Thyroid gland (tissue), 4 donors: Measurements from ENCODE around the gene P3R3URF. TPM values are rescaled to one million over a fixed set of nuclear protein-coding genes. Genes with fewer than 3 reads are reported as not detected.

Experiments used
- DNase-seq, 2 donors: peaks; one replicate each; pipeline ENCODE4 v3.0.0-alpha.2; 2019
- H3K27ac ChIP-seq, 3 donors: fragments of 200-600 bp; sonication (generic); 1 replicate in 2 of 3; 2 replicates in 1 of 3; pipeline ENCODE4 v1.5.1; 2016 to 2019; ENCODE audit warnings: mild to moderate bottlenecking in 1 of 3, moderate library complexity in 1 of 3
- H3K27me3 ChIP-seq: fragments of 200-600 bp; sonication (generic); one replicate; pipeline ENCODE4 v1.5.1; 2019
- H3K36me3 ChIP-seq, 2 donors: fragments of 200-600 bp; sonication (generic); one replicate each; pipeline ENCODE4 v1.5.1; 2016 to 2019
- H3K4me1 ChIP-seq, 2 donors: fragments of 200-600 bp; sonication (generic); one replicate each; pipeline ENCODE4 v1.5.1; 2017 to 2019
- H3K4me3 ChIP-seq, 3 donors: fragments of 200-600 bp; sonication (generic); replicated peaks in 1 of 3; 1 replicate in 2 of 3; 2 replicates in 1 of 3; pipeline ENCODE4 v1.5.1; 2016; ENCODE audit warnings: mild to moderate bottlenecking in 1 of 3
- H3K9me3 ChIP-seq: fragments of 200-600 bp; sonication (generic); one replicate; pipeline ENCODE4 v1.5.1; 2017
- POLR2A ChIP-seq, 2 donors: fragments of 450-650 bp; IDR thresholded peaks; one replicate each; pipeline ENCODE4 v1.6.1; 2017; ENCODE audit warnings: antibody characterized with exemption in 2 of 2, mild to moderate bottlenecking in 2 of 2, moderate library complexity in 1 of 2
- WGBS, 2 donors: methylation state at CpG; one replicate each; pipeline ENCODE4 v1.1.5; 2017; 5-methylcytosine and 5-hydroxymethylcytosine counted together
- intact Hi-C: fragments of 100-400 bp; cut with DNase I; formaldehyde crosslinking; loops from one replicate; pipeline ENCODE4 v1.15.1; 2023
- total RNA-seq, 4 donors: library from RNA; depleted of rRNA; stranded (reverse); fragments of >200 nt; gene quantifications; one replicate each; pipeline ENCODE4 v1.2.3, GENCODE V29; 2016
- TF ChIP-seq, protein P1 (sequence below), 6 experiments: fragments of 200-600 bp in 3 of 6; fragments of 450-650 bp in 3 of 6; sonication (generic) in 3 of 6; IDR thresholded peaks; one replicate each; pipeline ENCODE4 v1.5.1; 2016 to 2019; ENCODE audit warnings: antibody characterized with exemption in 6 of 6, mild to moderate bottlenecking in 2 of 6, inconsistent platforms in 1 of 6, moderate library complexity in 1 of 6

The P3R3URF gene
- total RNA-seq, 4 donors from 2014 or later, result not detected

DNA sequence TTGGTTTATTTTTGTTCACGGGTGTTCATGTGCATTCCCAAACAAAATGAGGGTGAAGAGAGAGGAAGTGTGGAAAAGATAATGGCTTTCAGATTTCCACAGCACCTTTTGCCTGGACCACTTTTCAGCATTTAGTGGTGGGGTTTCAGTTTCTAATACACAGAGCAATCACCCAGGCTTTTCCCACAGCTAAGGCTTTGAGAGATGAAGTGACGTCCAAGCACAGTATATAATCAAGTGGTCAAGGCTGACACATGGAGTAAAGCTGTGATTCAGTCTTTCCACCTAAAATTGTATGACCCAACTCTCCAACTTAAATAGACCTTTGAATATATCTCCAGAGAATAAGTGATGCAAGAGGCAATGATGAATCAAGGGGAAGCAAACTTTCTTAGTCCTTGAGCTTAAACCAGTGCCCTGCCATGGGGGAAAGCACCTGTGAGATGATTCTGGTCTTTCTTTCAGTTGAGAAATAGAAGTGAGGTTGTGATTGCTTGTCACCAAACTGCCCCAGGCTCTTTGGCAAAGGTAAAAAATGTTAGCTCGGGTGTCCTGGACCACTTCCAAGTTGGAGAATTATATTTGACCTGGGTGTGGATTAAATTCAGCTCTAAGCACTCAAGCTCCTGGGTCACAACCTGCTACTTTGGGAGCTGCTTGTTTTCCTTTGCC is 41.5 kb downstream of the P3R3URF start:
- H3K4me3 ChIP-seq, result no peak overlapping the region

DNA sequence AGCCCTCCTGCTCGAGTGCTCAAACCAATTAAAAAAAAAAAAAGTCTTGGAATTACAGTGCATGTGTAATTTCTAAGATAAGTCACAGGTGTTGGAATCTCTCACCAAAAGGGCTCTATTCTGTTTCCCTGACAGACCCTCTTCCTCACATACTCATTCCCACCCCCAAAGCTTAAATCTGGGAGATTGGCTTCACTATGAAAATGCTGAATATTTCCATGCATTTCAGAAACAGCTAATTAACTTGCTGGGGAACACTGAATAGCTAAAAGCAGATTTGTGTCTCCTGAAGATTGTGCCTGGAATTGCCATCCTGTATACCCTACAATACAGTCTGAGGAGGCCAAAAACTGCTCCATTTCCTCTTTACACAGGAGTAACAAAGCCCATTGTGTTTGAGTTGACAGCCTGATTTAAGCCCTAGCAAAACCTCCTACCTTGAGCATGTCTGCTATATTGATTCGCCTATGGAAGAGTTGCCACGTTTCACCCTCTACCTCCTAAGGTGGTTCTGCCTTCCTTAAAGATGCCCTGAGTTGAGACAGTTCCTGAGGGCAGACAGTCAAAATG is 42.4 kb downstream of the P3R3URF start:
- intact Hi-C loops, result no loop called here
- Histone ChIP-seq H3K27me3 (no peaks in the 10 kb centered on the region), H3K27ac (peak overlapping the region; percentile 65 to 93 (median 72)), H3K9me3 (no peaks in the 10 kb centered on the region), H3K4me3 (peak overlapping the region in 1 of 3 donors; percentile 53), H3K36me3 (no peaks in the 10 kb centered on the region), H3K4me1 (peaks cover 26 to 40% of the 10 kb centered on the region in 2 donors)
- TF ChIP-seq, protein P1, sequence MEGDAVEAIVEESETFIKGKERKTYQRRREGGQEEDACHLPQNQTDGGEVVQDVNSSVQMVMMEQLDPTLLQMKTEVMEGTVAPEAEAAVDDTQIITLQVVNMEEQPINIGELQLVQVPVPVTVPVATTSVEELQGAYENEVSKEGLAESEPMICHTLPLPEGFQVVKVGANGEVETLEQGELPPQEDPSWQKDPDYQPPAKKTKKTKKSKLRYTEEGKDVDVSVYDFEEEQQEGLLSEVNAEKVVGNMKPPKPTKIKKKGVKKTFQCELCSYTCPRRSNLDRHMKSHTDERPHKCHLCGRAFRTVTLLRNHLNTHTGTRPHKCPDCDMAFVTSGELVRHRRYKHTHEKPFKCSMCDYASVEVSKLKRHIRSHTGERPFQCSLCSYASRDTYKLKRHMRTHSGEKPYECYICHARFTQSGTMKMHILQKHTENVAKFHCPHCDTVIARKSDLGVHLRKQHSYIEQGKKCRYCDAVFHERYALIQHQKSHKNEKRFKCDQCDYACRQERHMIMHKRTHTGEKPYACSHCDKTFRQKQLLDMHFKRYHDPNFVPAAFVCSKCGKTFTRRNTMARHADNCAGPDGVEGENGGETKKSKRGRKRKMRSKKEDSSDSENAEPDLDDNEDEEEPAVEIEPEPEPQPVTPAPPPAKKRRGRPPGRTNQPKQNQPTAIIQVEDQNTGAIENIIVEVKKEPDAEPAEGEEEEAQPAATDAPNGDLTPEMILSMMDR (IDR thresholded peaks at IDR 0.05), result no peak
- TF ChIP-seq POLR2A (IDR thresholded peaks at IDR 0.05), result no peak
- no peak for DNase-seq
- whole genome bisulfite sequencing, 2 donors, result 55 to 61% methylated on average over 3 of the region's 3 CpGs

More for the DNA sequence above, 41.5 kb downstream of the P3R3URF start:
- no peaks in the 10 kb centered on the region for H3K9me3 ChIP-seq
- H3K27me3 ChIP-seq, result no peaks in the 10 kb centered on the region
- peaks cover 25 to 40% of the 10 kb centered on the region in 2 donors for H3K4me1 ChIP-seq
- no peaks in the 10 kb centered on the region for H3K36me3 ChIP-seq
- TF ChIP-seq POLR2A (IDR thresholded peaks at IDR 0.05), result no peak
- TF ChIP-seq, protein P1 (IDR thresholded peaks at IDR 0.05), result no peak
- intact Hi-C loops, result loop anchor here (5.0 kb wide), 1 partner anchor 43 kb away; the partner anchor contains the start of genes P3R3URF and TSPAN1
- peak; percentile 67 to 71 for DNase-seq
- WGBS, 2 donors, result 15 to 22% methylated on average over 3 of the region's 3 CpGs
- H3K27ac ChIP-seq, result peak overlapping the region; percentile 65 to 93 (median 72)

DNA sequence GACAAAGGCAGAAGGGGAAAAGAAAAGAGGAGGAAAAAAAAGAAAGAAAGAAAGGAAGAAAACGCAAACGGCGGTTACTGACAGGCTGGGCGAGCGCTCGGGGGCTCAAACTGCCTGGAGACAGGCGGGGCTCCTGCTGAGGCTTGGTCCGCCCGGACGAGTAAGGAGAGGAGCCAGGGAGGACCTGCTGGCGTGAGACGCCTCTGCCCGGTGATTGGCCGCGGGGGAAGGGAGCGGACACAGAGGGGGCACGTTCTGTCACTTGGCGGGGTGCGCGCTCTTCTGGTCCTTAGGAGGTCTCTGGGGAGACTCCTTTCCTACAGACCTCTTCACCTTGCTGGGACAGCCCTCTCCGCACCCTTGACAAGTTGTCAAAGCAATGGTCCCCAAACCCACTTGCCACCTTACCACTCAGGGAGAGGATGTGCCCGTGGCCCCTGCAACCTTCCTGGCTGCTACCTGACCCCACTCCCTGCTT is 43.1 kb downstream of the P3R3URF start:
- Histone ChIP-seq H3K9me3 (no peaks in the 10 kb centered on the region), H3K27me3 (no peaks in the 10 kb centered on the region), H3K36me3 (no peaks in the 10 kb centered on the region), H3K4me1 (peaks cover 31 to 40% of the 10 kb centered on the region in 2 donors), H3K4me3 (peak overlapping the region; percentile 26 to 83 (median 53)), H3K27ac (peak overlapping the region; percentile 65 to 93 (median 72))
- TF ChIP-seq, protein P1 (IDR thresholded peaks at IDR 0.05), result no peak
- peak in 1 of 2 donors; percentile 46 for TF ChIP-seq POLR2A (IDR thresholded peaks at IDR 0.05)
- intact Hi-C loops, result no loop called here
- 0 to 1% methylated on average over 21 to 22 of the region's 22 CpGs for WGBS, 2 donors
- DNase-seq, result no peak

DNA sequence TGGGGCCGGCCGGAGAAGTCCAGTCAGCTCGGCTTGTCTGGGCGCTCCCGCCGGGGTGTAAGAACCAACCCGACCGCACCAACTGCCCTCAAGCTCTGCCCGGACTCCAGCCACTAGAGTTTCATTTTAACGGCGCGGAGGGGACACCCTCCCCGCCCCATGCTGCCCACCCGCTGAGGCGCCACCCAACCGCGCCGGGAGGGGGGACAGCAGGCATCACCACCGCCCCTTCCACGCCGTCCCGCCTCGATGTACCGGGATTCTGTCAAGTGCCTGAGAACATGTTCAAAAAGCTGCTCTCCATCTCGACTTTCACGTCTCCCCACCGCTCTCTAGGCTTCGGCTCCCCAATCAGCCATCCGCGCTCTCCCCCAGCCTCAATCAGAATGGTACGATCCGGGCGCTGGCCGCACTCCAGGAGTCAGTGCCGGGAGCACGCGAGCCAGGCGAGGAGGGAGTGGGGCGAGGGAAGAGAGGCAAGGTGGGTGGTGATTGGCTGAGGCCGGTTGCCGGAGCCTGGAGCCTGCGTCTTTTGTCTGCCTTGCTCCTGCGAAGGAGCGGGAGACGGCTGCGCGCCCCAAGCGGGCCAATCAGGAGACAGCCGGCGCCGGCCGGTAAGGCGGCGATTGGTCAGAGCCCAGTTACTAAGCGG is 43.6 kb downstream of the P3R3URF start, which contains the start of gene PIK3R3:
Gene PIK3R3 (minus strand): TSS at position 101 of the 652 bp plus-strand sequence. CDS start 677 bp downstream, outside the sequence.
- intact Hi-C loops, result no loop called here
- H3K36me3 ChIP-seq, result no peaks in the 10 kb centered on the region
- H3K4me1 ChIP-seq, result peaks cover 31 to 35% of the 10 kb centered on the region in 2 donors
- H3K4me3 ChIP-seq, result peak within 1 kb of the TSS; percentile 53 to 83 (median 83)
- WGBS, 2 donors, result 0 to 1% methylated on average over 17 to 39 of the region's 55 CpGs
- H3K27me3 ChIP-seq, result no peaks in the 10 kb centered on the region
- DNase-seq, result peak; percentile 98 to 99
- peak within 1 kb of the TSS; percentile 72 to 93 (median 79) for H3K27ac ChIP-seq
- peak; percentile 98 to 99 for TF ChIP-seq POLR2A (IDR thresholded peaks at IDR 0.05)
- TF ChIP-seq, protein P1 (IDR thresholded peaks at IDR 0.05), result peak in 2 of 6 experiments; percentile 19 to 24
- no peaks in the 10 kb centered on the region for H3K9me3 ChIP-seq
